Fibroblast of mammary gland (primary cell): Measurements from ENCODE around the gene RBM7.

Experiments used
- DNase-seq: peaks from one replicate; pipeline ENCODE4 v3.0.0-alpha.2; 2010; ENCODE audit warnings: low read depth
- H3K4me3 ChIP-seq: 2 replicates; pipeline ENCODE4 v1.5.1; 2011; ENCODE audit warnings: low read depth, mild to moderate bottlenecking, low read length, moderate library complexity; ENCODE audit not compliant: control insufficient read depth
- CTCF ChIP-seq: conservative IDR thresholded peaks from 2 replicates; pipeline ENCODE4 v1.5.1; 2011; ENCODE audit warnings: low read depth, low read length, inconsistent platforms; ENCODE audit not compliant: control insufficient read depth, insufficient read depth

Gene RBM7

DNA sequence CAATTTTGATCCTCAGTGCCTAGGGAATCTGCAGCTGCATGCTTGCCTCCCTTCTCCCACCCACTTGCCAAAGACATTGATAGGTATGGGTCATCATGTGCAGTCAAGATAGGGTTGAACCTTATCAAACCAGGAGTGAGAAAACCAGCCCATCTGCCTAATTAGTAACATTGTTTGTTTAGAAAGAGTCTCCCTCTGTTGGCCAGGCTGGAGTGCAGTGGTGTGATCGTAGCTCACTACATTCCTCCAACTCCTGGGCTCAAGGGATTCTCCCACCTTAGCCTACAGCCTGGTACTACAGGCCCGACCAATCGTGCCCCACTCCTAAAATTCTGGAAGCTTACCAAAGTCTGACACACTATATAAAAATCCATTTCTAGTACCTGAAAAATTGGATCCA is 4.7 kb upstream of the RBM7 start:
- DNase-seq = peak; percentile 16
- TF ChIP-seq CTCF = peak; percentile 43
- no peak overlapping the region for H3K4me3 ChIP-seq

GRCh38 chr11:114396916-114397315 is 3.5 kb upstream of the RBM7 start:
- no peak overlapping the region for H3K4me3 ChIP-seq
- DNase-seq = no peak
- no peak for TF ChIP-seq CTCF

GRCh38 chr11:114397349-114397982 is 3.0 kb upstream of the RBM7 start:
- TF ChIP-seq CTCF = no peak
- peak; percentile 14 for DNase-seq
- H3K4me3 ChIP-seq = no peak overlapping the region

DNA sequence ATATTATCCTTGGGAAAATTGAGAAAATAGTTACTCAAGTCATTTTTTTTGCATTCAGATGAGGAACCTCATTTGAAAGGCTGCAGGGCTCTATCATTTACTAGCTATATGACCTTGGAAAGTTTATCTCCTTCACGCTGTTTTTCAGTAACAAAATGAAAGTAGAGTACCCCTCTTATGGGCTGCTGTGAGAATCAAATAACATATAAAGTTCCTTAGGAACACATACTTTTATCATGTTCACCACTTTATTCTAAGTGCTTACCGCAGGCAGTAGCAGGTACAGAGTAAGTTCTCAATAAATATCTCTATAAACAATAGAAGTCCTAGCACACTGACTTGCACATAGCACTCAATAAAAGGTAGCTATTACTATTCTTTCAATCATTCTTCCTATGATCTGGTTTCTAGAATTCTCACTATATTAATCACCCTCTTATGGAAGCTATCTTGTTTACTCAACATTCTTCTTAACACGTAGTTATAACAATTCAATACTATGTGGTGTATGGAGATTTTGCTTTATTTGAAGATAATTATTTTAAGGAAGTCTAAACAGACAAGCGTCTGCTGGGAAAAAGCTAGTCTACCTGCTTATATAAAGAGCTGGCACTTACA is 2.1 kb upstream of the RBM7 start:
- no peak for TF ChIP-seq CTCF
- no peak for DNase-seq

DNA sequence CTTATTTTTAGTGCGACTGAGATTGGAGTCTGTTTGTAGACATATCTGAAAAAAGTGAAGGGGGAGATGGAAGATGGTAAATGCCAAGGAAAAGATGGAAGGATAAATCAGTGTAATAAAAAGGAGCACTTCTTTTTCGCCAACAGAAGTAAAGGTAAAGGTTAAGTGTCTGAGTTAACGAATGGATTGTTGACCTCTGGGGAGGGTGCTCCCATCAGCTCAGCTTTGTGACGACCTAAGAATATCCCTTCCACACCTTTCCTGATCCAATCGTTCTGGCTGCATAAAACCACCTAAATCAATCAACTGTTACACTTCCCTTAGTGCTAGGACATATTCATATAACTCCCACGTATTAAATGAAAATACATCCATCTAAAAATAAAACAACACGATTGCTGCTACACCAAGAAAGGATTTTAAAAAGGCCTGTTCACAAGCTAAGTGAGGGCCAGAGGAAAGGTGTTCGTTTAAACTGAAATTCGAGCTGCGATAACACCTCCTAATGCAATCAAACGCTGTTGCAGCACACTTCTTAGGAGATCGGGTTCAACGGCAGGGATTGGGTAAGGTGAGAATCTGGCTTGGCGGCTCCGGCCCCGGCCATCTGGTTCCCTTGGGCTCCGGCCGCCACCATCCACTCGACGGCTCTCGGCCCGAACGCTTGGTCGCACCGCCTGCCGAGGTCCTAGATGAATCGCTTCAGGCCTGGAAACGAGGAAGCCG is 813 bp upstream of the RBM7 start:
- peak; percentile 14 for DNase-seq
- no peak for TF ChIP-seq CTCF
- H3K4me3 ChIP-seq = peak overlapping the region; percentile 85

More for the DNA sequence above, 2.1 kb upstream of the RBM7 start:
- no peak overlapping the region for H3K4me3 ChIP-seq

- peak overlapping the region; percentile 85 for H3K4me3 ChIP-seq
- no peak for TF ChIP-seq CTCF
- DNase-seq = no peak
Measured at GRCh38 chr11:114400915-114401223, 403 bp downstream of the RBM7 start.
